Gastroesophageal sphincter (tissue), 3 donors: Measurements from ENCODE around the gene NUDT4B.
"Not testable (repeated sequence)": the region's sequence is repeated elsewhere in the genome, so short reads cannot be mapped to it uniquely, and the experiment has no call there.

Source experiments
- EP300 ChIP-seq: sonication (generic); formaldehyde crosslinking; IDR thresholded peaks from one replicate; pipeline ENCODE4 v1.6.1; 2017; ENCODE audit warnings: antibody characterized with exemption, mild to moderate bottlenecking
- POLR2A ChIP-seq, 2 donors: fragments of 450-650 bp; IDR thresholded peaks; one replicate each; pipeline ENCODE4 v1.6.1; 2017; ENCODE audit warnings: antibody characterized with exemption in 2 of 2, mild to moderate bottlenecking in 2 of 2, moderate library complexity in 1 of 2
- POLR2AphosphoS5 ChIP-seq: sonication (generic); formaldehyde crosslinking; IDR thresholded peaks from one replicate; pipeline ENCODE4 v1.6.1; 2017; ENCODE audit warnings: antibody characterized with exemption
- TF ChIP-seq, protein P1 (sequence below), 4 experiments: fragments of 200-600 bp in 2 of 4; fragments of 450-650 bp in 2 of 4; sonication (generic) in 1 of 4; IDR thresholded peaks; one replicate each; pipeline ENCODE4 v1.5.1; 2017 to 2019; ENCODE audit warnings: antibody characterized with exemption in 4 of 4, mild to moderate bottlenecking in 2 of 4, moderate library complexity in 2 of 4

DNA sequence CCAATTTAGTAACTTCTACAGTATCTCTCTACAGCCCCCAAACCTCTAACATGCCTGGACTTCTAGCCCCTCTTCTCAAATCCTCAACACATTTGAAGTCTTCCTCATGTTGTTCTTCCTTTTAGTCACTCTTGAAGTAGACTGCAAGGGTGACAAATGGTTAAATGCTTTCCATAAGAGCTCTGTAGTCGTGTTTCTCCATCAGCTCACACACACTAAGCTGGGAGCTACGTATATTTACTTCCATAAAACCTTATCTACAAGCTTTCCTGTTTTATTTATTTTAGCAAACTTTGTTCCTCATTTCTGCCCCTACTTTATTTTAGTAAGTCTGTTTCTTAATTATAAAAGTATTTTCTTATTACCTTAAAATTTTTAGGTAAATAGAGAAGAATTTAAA, 19.0 kb upstream of the NUDT4B start:
- TF ChIP-seq, protein P1, sequence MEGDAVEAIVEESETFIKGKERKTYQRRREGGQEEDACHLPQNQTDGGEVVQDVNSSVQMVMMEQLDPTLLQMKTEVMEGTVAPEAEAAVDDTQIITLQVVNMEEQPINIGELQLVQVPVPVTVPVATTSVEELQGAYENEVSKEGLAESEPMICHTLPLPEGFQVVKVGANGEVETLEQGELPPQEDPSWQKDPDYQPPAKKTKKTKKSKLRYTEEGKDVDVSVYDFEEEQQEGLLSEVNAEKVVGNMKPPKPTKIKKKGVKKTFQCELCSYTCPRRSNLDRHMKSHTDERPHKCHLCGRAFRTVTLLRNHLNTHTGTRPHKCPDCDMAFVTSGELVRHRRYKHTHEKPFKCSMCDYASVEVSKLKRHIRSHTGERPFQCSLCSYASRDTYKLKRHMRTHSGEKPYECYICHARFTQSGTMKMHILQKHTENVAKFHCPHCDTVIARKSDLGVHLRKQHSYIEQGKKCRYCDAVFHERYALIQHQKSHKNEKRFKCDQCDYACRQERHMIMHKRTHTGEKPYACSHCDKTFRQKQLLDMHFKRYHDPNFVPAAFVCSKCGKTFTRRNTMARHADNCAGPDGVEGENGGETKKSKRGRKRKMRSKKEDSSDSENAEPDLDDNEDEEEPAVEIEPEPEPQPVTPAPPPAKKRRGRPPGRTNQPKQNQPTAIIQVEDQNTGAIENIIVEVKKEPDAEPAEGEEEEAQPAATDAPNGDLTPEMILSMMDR (IDR thresholded peaks at IDR 0.05) = not testable (repeated sequence)
- TF ChIP-seq POLR2A (IDR thresholded peaks at IDR 0.05); POLR2AphosphoS5; EP300: not testable (repeated sequence)
